AG04449 (cell line): ENCODE data around the gene CLCN5.

Experiments
- CTCF ChIA-PET: fragments of 350-600 bp; formaldehyde crosslinking; extraction: SDS; loops from one replicate; lab custom pipeline; 2021; ENCODE audit warnings: antibody characterized with exemption; lab: Yijun Ruan, JAX
- POLR2A ChIA-PET: fragments of 400-600, 350-600 bp; formaldehyde crosslinking; extraction: SDS; loops from one replicate; lab custom pipeline; 2020; ENCODE audit warnings: antibody characterized with exemption, inconsistent platforms; lab: Yijun Ruan, JAX
- DNase-seq: peaks from one replicate; pipeline ENCODE4 v3.0.0-alpha.2; 2010; ENCODE audit warnings: low read depth, low spot score
- H3K4me3 ChIP-seq: 2 replicates; pipeline ENCODE4 v1.5.1; 2011; ENCODE audit warnings: low read depth, mild to moderate bottlenecking, control low read depth, low read length
- TF ChIP-seq, protein P1 (sequence below): IDR thresholded peaks from one replicate; pipeline ENCODE4 v1.5.1; 2011; ENCODE audit warnings: mild to moderate bottlenecking, moderate library complexity, low read length, control low read depth, inconsistent platforms; ENCODE audit not compliant: insufficient read depth; ENCODE audit errors: missing control alignments

The CLCN5 gene

GRCh38 chrX:50103866-50104566 lies 181.6 kb downstream of the CLCN5 start:
- POLR2A ChIA-PET = no interaction called here
- no peak for DNase-seq
- H3K4me3 ChIP-seq = no peak overlapping the region
- TF ChIP-seq, protein P1, sequence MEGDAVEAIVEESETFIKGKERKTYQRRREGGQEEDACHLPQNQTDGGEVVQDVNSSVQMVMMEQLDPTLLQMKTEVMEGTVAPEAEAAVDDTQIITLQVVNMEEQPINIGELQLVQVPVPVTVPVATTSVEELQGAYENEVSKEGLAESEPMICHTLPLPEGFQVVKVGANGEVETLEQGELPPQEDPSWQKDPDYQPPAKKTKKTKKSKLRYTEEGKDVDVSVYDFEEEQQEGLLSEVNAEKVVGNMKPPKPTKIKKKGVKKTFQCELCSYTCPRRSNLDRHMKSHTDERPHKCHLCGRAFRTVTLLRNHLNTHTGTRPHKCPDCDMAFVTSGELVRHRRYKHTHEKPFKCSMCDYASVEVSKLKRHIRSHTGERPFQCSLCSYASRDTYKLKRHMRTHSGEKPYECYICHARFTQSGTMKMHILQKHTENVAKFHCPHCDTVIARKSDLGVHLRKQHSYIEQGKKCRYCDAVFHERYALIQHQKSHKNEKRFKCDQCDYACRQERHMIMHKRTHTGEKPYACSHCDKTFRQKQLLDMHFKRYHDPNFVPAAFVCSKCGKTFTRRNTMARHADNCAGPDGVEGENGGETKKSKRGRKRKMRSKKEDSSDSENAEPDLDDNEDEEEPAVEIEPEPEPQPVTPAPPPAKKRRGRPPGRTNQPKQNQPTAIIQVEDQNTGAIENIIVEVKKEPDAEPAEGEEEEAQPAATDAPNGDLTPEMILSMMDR = no peak
- CTCF ChIA-PET = no interaction called here

DNA sequence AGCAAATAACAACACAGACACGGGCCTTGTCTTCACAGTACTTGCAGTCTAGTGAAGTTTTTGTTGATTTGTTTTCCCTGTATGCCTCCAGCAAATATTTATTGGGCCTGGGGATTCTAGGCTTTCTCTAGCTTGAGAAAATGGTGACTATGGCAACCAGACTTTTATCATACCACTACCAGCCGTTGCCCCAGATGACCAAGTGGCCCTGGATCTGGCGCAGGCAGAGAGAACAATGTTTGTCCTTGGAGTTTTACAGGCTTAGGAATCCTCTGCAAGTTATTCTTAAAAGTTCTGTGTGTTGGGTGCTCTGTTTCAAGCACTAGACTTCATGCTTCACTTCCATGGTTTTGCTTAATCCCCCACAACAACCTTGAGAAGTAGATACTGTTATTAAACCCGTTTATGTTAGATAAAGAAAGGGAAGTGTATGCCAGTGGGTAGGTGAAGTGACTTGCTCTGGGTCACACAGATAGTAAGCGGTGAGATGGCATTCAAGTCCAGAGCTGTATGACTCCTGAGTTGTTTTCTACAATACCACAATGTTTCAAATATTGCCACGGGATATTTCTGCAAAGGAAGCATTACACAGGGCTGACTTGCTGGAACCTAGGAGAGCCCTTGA lies 183.8 kb downstream of the CLCN5 start:
- no peak overlapping the region for H3K4me3 ChIP-seq
- POLR2A ChIA-PET = interaction anchor here (0.7 kb wide), 1 partner anchor 1103 kb away, joined by 3 read pairs; no protein-coding TSS in a partner anchor
- TF ChIP-seq, protein P1 = no peak
- CTCF ChIA-PET = interaction anchor here (1.0 kb wide), 1 partner anchor 186 kb away, joined by 3 read pairs; no protein-coding TSS in a partner anchor
- no peak for DNase-seq

- no peak for DNase-seq
- CTCF ChIA-PET = no interaction called here
Observed at GRCh38 chrX:50107470-50107869, 185.1 kb downstream of the CLCN5 start.

GRCh38 chrX:50108264-50108663 lies 185.9 kb downstream of the CLCN5 start:
- H3K4me3 ChIP-seq = no peak overlapping the region
- TF ChIP-seq, protein P1 = no peak
- no peak for DNase-seq
- CTCF ChIA-PET = no interaction called here
- POLR2A ChIA-PET = no interaction called here

More at GRCh38 chrX:50107470-50107869, 185.1 kb downstream of the CLCN5 start:
- POLR2A ChIA-PET = no interaction called here
- TF ChIP-seq, protein P1 = no peak
- H3K4me3 ChIP-seq = no peak overlapping the region

GRCh38 chrX:50111742-50112141 lies 189.3 kb downstream of the CLCN5 start:
- no peak for DNase-seq
- TF ChIP-seq, protein P1 = no peak
- CTCF ChIA-PET = no interaction called here
- H3K4me3 ChIP-seq = no peak overlapping the region
- POLR2A ChIA-PET = no interaction called here

DNA sequence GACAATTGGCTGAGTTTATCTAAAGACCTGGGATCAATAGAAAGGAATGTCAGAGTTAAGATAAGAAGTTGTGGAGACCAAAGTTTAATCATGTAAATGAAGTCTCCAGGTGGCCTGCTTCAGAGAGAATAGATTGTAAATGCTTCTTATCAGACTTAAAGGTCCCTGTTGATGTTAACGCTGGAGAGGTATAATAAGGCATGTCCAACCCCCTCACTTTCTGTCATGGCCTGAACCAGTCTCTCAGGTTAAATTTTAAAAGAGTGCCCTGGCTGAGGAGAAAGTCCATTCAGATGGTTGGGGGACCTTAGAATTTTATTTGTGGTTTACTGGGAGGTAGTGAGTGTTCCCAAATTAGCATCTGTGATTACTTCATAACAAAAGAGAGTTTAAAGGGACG lies 191.7 kb downstream of the CLCN5 start:
- no peak overlapping the region for H3K4me3 ChIP-seq
- ChIA-PET POLR2A (no interaction called here), CTCF (no interaction called here)
- TF ChIP-seq, protein P1 = no peak
- no peak for DNase-seq
